ENCODE measurements around the gene VEPH1. TPM values are rescaled to one million over a fixed set of nuclear protein-coding genes. Genes with fewer than 3 reads are reported as not detected.
"Not testable (repeated sequence)": the region's sequence is repeated elsewhere in the genome, so short reads cannot be mapped to it uniquely, and the experiment has no call there.

Gene VEPH1
- total RNA-seq, 1 donor = 152 TPM

GRCh38 chr3:157327018-157327417, 176.2 kb downstream of the VEPH1 start:
- DNase-seq (ENCODE audit: low read depth) = no peak
- H3K4me3 ChIP-seq (ENCODE audit: low read depth, low read length) = no peak overlapping the region
- no peak for TF ChIP-seq CTCF (IDR thresholded peaks at IDR 0.05; ENCODE audit: insufficient read depth, low read length)

GRCh38 chr3:157324869-157325268, 178.3 kb downstream of the VEPH1 start:
- H3K4me3 ChIP-seq (ENCODE audit: low read depth, low read length); DNase-seq (ENCODE audit: low read depth): not testable (repeated sequence)

DNA sequence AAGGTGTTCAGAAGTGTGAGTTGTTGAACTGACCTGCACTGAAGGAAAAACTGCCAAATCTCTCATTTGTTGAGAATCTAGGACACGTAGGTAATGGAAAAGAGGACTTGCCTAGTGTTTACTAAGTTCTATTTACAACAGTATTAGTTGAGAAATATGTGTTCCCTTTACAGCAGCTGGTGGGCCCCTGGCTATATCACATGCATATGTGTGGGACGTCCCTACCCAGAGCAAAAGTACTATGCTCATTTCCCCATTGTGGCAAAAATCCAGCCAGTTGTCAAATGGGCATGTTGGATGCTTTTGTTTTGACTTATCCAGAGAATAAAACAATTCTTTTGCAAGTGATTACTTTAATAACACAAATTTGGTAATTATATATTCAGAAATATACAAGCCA, 179.9 kb downstream of the VEPH1 start:
- no peak for DNase-seq (ENCODE audit: low read depth)
- TF ChIP-seq CTCF (IDR thresholded peaks at IDR 0.05; ENCODE audit: insufficient read depth, low read length) = no peak
- no peak overlapping the region for H3K4me3 ChIP-seq (ENCODE audit: low read depth, low read length)

GRCh38 chr3:157319672-157320071, 183.5 kb downstream of the VEPH1 start:
- no peak for TF ChIP-seq CTCF (IDR thresholded peaks at IDR 0.05; ENCODE audit: insufficient read depth, low read length)
- no peak overlapping the region for H3K4me3 ChIP-seq (ENCODE audit: low read depth, low read length)
- DNase-seq (ENCODE audit: low read depth) = no peak

DNA sequence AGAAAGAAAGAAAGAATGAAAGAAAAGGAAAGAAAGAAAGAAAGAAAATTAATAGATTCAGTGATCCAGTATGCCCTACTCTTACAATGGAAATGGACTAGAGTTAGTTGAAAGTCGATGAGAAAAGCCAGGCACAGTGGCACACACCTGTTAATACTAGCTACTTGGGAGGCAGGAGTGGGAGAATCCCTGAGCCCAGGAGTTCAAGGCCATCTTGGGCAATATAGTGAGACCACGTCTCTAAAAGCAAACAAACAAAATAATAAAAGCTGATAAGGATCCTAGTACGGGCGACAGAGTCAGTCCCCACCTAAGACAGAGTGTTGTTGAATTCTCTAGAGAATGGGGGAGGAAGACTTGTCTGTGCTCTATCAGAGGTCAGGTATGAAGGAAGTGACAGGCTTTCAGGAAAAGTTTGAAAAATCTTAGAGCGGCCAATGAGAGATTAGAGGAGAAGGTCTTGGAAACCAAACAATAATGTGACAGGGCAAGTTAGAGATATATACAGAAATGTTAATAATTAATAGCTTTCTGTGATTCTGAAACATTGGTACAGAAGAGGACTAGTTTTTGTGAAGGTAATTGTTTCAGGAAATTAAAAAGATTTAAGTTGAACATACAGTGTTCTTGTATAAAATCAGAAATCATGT, 184.5 kb downstream of the VEPH1 start:
- TF ChIP-seq CTCF (IDR thresholded peaks at IDR 0.05; ENCODE audit: insufficient read depth, low read length) = no peak
- DNase-seq (ENCODE audit: low read depth) = no peak

DNA sequence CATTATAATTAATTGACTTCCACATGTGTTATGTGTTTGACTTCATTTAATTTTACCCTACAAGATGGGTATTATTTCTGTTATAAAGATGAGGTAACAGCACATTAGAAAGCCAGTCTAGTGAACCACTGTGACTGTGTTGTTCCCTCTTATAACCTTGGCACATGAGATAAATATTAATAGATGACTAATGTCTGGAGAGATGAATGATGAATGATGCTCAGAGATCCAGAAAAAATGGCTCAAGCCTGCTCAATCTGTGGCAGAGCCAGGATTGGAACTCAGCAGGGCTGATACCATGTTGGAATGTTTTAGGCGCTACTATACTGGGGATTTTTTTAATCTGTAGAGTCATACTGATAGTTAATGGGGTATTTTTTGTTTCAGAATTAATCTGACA, 185.3 kb downstream of the VEPH1 start:
- TF ChIP-seq CTCF (IDR thresholded peaks at IDR 0.05; ENCODE audit: insufficient read depth, low read length) = no peak
- no peak overlapping the region for H3K4me3 ChIP-seq (ENCODE audit: low read depth, low read length)
- DNase-seq (ENCODE audit: low read depth) = peak; percentile 51

More for the DNA sequence above, 184.5 kb downstream of the VEPH1 start:
- H3K4me3 ChIP-seq (ENCODE audit: low read depth, low read length) = no peak overlapping the region

- TF ChIP-seq CTCF (IDR thresholded peaks at IDR 0.05; ENCODE audit: insufficient read depth, low read length) = no peak
- DNase-seq (ENCODE audit: low read depth) = no peak
- no peak overlapping the region for H3K4me3 ChIP-seq (ENCODE audit: low read depth, low read length)
Measured at GRCh38 chr3:157313186-157313585, 190.0 kb downstream of the VEPH1 start.
